Measurements from ENCODE around the gene XPNPEP2.

Gene XPNPEP2

GRCh38 chrX:129802863-129803262 lies 64.1 kb downstream of the XPNPEP2 start:
- DNase-seq: no peak

- no peak for DNase-seq
Measured at GRCh38 chrX:129804806-129805205, 66.0 kb downstream of the XPNPEP2 start.

GRCh38 chrX:129808158-129808828 lies 69.5 kb downstream of the XPNPEP2 start:
- DNase-seq: no peak

GRCh38 chrX:129808829-129809796 lies 70.3 kb downstream of the XPNPEP2 start:
- DNase-seq: no peak

GRCh38 chrX:129813662-129814368 lies 75.0 kb downstream of the XPNPEP2 start:
- no peak for DNase-seq

GRCh38 chrX:129818123-129818522 lies 79.3 kb downstream of the XPNPEP2 start:
- DNase-seq: no peak
